ENCODE data around the gene KREMEN1. TPM values are rescaled to one million over a fixed set of nuclear protein-coding genes. Genes with fewer than 3 reads are reported as not detected.
"Not testable (repeated sequence)": the region's sequence is repeated elsewhere in the genome, so short reads cannot be mapped to it uniquely, and the experiment has no call there.

Gene KREMEN1
- total RNA-seq, 1 experiment from 2014 or later = not detected

DNA sequence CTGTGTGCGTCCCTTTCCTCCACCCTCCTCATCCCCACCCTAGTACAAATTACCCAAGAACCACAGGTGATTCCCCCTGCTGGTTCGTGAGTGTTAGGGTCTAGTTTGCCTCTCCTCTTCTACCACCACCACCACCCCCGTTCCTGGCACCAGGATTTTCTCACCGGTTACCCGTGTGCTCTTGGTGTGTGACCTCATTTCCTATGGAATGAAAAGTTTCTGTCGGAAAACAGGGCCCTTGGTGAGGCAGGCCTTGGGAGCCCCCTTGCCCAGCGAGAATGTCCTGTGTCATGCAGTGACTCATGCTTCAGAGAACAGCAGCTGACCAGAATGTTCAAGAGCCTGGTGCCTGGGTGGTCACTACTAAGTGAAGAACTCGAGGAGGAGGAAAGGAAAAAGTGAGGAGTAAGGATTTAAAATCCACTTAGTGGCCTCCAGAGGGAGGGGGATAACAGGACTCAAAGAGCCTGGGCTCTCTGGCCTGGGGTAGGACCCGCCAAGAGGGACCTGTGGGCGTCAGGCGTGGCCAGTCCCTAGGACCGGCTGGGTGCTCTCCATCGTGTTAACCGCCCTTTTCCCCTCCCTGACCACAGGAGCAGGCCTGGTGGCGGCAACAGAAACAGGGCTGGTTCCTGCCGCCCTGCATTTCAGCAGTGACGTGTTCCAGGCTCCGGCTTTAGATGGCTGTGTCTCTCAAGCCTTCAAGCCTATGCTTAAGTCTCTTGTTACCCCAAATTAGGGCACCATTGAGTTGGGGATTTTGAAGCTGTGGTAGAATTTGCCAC lies 41.4 kb upstream of the KREMEN1 start:
- no peaks in the 10 kb centered on the region for H4K20me1 ChIP-seq (ENCODE audit: insufficient read depth, low read depth, low read length)
- H2AFZ ChIP-seq (ENCODE audit: low read length) = no peak overlapping the region
- no peaks in the 10 kb centered on the region for H3K9me2 ChIP-seq (replicated peaks; ENCODE audit: insufficient read depth, low read length)
- no peaks in the 10 kb centered on the region for H3K4me1 ChIP-seq (ENCODE audit: low read length)
- no peaks in the 10 kb centered on the region for H3K36me3 ChIP-seq (ENCODE audit: insufficient read depth, low read length)
- H3K27me3 ChIP-seq (ENCODE audit: low read length) = no peaks in the 10 kb centered on the region
- H3K9me3 ChIP-seq (ENCODE audit: low read length) = no peaks in the 10 kb centered on the region
- H3K79me2 ChIP-seq (ENCODE audit: low read length) = no peaks in the 10 kb centered on the region
- H3K4me2 ChIP-seq (ENCODE audit: low read depth, low read length, poor library complexity, severe bottlenecking) = no peak overlapping the region
- no peak overlapping the region for H3K27ac ChIP-seq (ENCODE audit: low read length)
- DNase-seq = no peak
- no peak overlapping the region for H3K9ac ChIP-seq (ENCODE audit: low read length)
- no peak overlapping the region for H3K4me3 ChIP-seq (ENCODE audit: low read length)

GRCh38 chr22:29032014-29032475 lies 40.8 kb upstream of the KREMEN1 start:
- Histone ChIP-seq H3K4me1 (ENCODE audit: low read length) (no peaks in the 10 kb centered on the region), H3K9me3 (ENCODE audit: low read length) (no peaks in the 10 kb centered on the region), H3K27me3 (ENCODE audit: low read length) (no peaks in the 10 kb centered on the region), H3K27ac (ENCODE audit: low read length) (no peak overlapping the region), H2AFZ (ENCODE audit: low read length) (no peak overlapping the region), H3K9ac (ENCODE audit: low read length) (no peak overlapping the region), H3K4me3 (ENCODE audit: low read length) (no peak overlapping the region), H3K4me2 (ENCODE audit: low read depth, low read length, poor library complexity, severe bottlenecking) (no peak overlapping the region), H3K79me2 (ENCODE audit: low read length) (no peaks in the 10 kb centered on the region), H3K36me3 (ENCODE audit: insufficient read depth, low read length) (no peaks in the 10 kb centered on the region), H3K9me2 (replicated peaks; ENCODE audit: insufficient read depth, low read length) (no peaks in the 10 kb centered on the region), H4K20me1 (ENCODE audit: insufficient read depth, low read depth, low read length) (no peaks in the 10 kb centered on the region)
- no peak for DNase-seq

DNA sequence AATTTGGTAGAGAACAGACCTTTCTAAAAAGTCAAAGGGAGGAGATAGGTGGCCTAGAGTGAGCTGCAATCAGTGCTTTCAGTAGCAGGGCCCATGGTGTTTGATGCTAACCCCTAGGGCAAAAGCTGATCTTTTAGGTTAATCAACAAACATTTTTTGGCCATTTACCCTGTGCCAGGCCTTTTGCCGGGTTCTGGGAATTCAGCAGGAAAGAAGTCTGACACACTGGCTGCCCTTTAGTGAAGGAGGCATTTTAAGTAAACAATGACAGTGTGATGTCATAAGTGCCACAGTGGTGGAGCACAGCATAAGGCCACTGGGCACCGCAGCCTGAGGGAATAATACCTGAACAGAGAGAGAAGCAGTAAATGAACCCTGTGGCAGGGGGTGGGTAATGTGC lies 40.3 kb upstream of the KREMEN1 start:
- no peak overlapping the region for H3K4me2 ChIP-seq (ENCODE audit: low read depth, low read length, poor library complexity, severe bottlenecking)
- H3K4me1 ChIP-seq (ENCODE audit: low read length) = no peaks in the 10 kb centered on the region
- H3K79me2 ChIP-seq (ENCODE audit: low read length) = no peaks in the 10 kb centered on the region
- no peaks in the 10 kb centered on the region for H4K20me1 ChIP-seq (ENCODE audit: insufficient read depth, low read depth, low read length)
- no peak overlapping the region for H3K27ac ChIP-seq (ENCODE audit: low read length)
- H3K27me3 ChIP-seq (ENCODE audit: low read length) = no peaks in the 10 kb centered on the region
- H3K36me3 ChIP-seq (ENCODE audit: insufficient read depth, low read length) = no peaks in the 10 kb centered on the region
- no peaks in the 10 kb centered on the region for H3K9me3 ChIP-seq (ENCODE audit: low read length)
- no peak overlapping the region for H2AFZ ChIP-seq (ENCODE audit: low read length)
- no peaks in the 10 kb centered on the region for H3K9me2 ChIP-seq (replicated peaks; ENCODE audit: insufficient read depth, low read length)
- H3K9ac ChIP-seq (ENCODE audit: low read length) = no peak overlapping the region
- H3K4me3 ChIP-seq (ENCODE audit: low read length) = no peak overlapping the region
- DNase-seq = no peak

- H3K9ac ChIP-seq (ENCODE audit: low read length) = no peak overlapping the region
Observed at GRCh38 chr22:29037340-29037932, 35.4 kb upstream of the KREMEN1 start.

GRCh38 chr22:29039148-29039547 lies 33.7 kb upstream of the KREMEN1 start:
- Histone ChIP-seq H3K9me3 (ENCODE audit: low read length) (no peaks in the 10 kb centered on the region), H3K4me2 (ENCODE audit: low read depth, low read length, poor library complexity, severe bottlenecking) (no peak overlapping the region), H3K27ac (ENCODE audit: low read length) (no peak overlapping the region), H3K9ac (ENCODE audit: low read length) (no peak overlapping the region), H3K9me2 (replicated peaks; ENCODE audit: insufficient read depth, low read length) (no peaks in the 10 kb centered on the region), H2AFZ (ENCODE audit: low read length) (no peak overlapping the region), H3K27me3 (ENCODE audit: low read length) (no peaks in the 10 kb centered on the region), H3K4me1 (ENCODE audit: low read length) (no peaks in the 10 kb centered on the region), H3K36me3 (ENCODE audit: insufficient read depth, low read length) (no peaks in the 10 kb centered on the region), H3K4me3 (ENCODE audit: low read length) (no peak overlapping the region), H3K79me2 (ENCODE audit: low read length) (no peaks in the 10 kb centered on the region), H4K20me1 (ENCODE audit: insufficient read depth, low read depth, low read length) (no peaks in the 10 kb centered on the region)
- DNase-seq = no peak

More at GRCh38 chr22:29037340-29037932, 35.4 kb upstream of the KREMEN1 start:
- no peaks in the 10 kb centered on the region for H3K9me2 ChIP-seq (replicated peaks; ENCODE audit: insufficient read depth, low read length)
- no peak overlapping the region for H3K4me3 ChIP-seq (ENCODE audit: low read length)
- H2AFZ ChIP-seq (ENCODE audit: low read length) = no peak overlapping the region
- no peaks in the 10 kb centered on the region for H4K20me1 ChIP-seq (ENCODE audit: insufficient read depth, low read depth, low read length)
- H3K36me3 ChIP-seq (ENCODE audit: insufficient read depth, low read length) = no peaks in the 10 kb centered on the region
- H3K4me1 ChIP-seq (ENCODE audit: low read length) = no peaks in the 10 kb centered on the region
- H3K27me3 ChIP-seq (ENCODE audit: low read length) = no peaks in the 10 kb centered on the region
- H3K9me3 ChIP-seq (ENCODE audit: low read length) = no peaks in the 10 kb centered on the region
- H3K79me2 ChIP-seq (ENCODE audit: low read length) = no peaks in the 10 kb centered on the region
- no peak overlapping the region for H3K4me2 ChIP-seq (ENCODE audit: low read depth, low read length, poor library complexity, severe bottlenecking)
- DNase-seq = no peak
- H3K27ac ChIP-seq (ENCODE audit: low read length) = no peak overlapping the region

GRCh38 chr22:29039684-29040083 lies 33.2 kb upstream of the KREMEN1 start:
- H3K9me2 ChIP-seq (replicated peaks; ENCODE audit: insufficient read depth, low read length); H3K4me3 ChIP-seq (ENCODE audit: low read length); H3K9ac ChIP-seq (ENCODE audit: low read length); H2AFZ ChIP-seq (ENCODE audit: low read length); H3K36me3 ChIP-seq (ENCODE audit: insufficient read depth, low read length); H3K4me1 ChIP-seq (ENCODE audit: low read length); H3K9me3 ChIP-seq (ENCODE audit: low read length); H3K4me2 ChIP-seq (ENCODE audit: low read depth, low read length, poor library complexity, severe bottlenecking); H3K79me2 ChIP-seq (ENCODE audit: low read length); H3K27ac ChIP-seq (ENCODE audit: low read length); H3K27me3 ChIP-seq (ENCODE audit: low read length); DNase-seq; H4K20me1 ChIP-seq (ENCODE audit: insufficient read depth, low read depth, low read length): not testable (repeated sequence)

DNA sequence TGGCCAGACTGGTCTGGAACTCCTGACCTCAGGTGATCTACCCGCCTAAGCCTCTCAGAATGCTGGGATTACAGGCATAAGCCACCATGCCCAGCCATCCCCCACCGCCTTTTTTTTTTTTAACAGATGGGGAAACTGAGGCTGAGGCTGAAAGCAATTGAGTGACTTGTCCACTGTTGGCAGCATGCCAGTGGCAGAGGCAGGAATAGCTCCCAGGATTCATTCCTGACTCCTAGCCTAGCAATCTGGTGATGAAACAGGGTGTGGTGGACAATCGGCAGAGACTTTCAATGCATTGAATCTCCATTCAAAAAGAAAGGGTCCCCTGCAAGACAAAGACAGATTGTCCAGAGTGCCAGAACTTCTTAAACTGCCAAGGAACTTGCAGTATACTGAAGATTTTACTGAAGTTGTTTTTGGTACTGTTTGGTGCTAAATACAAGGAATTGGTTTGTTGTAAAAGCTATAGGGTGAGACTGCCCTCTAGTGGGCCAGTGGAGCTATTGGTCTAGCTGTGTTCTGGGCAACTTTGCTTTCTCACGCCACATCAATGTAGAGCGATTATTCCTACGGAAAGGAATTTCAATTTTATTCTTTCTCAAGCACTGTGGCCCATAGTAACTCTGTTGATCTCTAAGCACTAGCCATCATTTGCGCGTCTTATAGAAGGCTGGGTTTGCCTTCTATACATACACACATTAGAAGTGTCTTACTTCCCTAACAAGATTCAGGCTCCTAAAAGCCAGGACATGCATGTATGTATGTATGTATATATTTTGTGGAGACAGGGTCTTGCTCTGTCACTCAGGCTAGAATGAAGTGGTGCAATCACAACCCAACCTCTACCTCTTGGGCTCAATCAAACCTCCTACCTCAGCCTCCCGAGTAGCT lies 32.2 kb upstream of the KREMEN1 start:
- Histone ChIP-seq H3K4me3 (ENCODE audit: low read length) (no peak overlapping the region), H3K4me1 (ENCODE audit: low read length) (no peaks in the 10 kb centered on the region), H3K9ac (ENCODE audit: low read length) (no peak overlapping the region), H3K9me2 (replicated peaks; ENCODE audit: insufficient read depth, low read length) (no peaks in the 10 kb centered on the region), H3K36me3 (ENCODE audit: insufficient read depth, low read length) (no peaks in the 10 kb centered on the region), H3K27me3 (ENCODE audit: low read length) (no peaks in the 10 kb centered on the region), H3K4me2 (ENCODE audit: low read depth, low read length, poor library complexity, severe bottlenecking) (no peak overlapping the region), H4K20me1 (ENCODE audit: insufficient read depth, low read depth, low read length) (no peaks in the 10 kb centered on the region), H2AFZ (ENCODE audit: low read length) (no peak overlapping the region), H3K79me2 (ENCODE audit: low read length) (no peaks in the 10 kb centered on the region), H3K27ac (ENCODE audit: low read length) (no peak overlapping the region), H3K9me3 (ENCODE audit: low read length) (no peaks in the 10 kb centered on the region)
- DNase-seq = peak; percentile 86

DNA sequence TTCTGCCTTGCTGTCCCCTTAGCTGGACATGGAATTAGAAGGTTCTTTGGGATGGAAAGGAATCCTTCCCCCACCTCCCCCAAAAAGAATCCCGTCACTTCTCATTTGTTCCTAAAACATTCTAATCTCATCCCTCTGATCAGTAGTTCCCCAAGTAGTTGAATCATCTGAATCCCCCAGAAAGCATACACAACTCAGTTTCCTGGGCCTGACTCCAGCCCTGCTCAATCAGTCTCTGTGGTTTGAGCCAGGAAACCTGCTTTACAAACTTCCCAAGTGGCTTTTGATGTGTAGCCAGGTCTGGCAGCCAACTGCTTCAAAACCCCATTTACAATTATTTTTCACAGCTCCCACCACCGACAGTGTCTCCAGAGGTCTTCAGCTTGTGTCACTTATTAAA lies 31.4 kb upstream of the KREMEN1 start:
- Histone ChIP-seq H3K4me1 (ENCODE audit: low read length) (no peaks in the 10 kb centered on the region), H4K20me1 (ENCODE audit: insufficient read depth, low read depth, low read length) (no peaks in the 10 kb centered on the region), H3K27me3 (ENCODE audit: low read length) (no peaks in the 10 kb centered on the region), H3K9me3 (ENCODE audit: low read length) (no peaks in the 10 kb centered on the region), H3K36me3 (ENCODE audit: insufficient read depth, low read length) (no peaks in the 10 kb centered on the region), H3K27ac (ENCODE audit: low read length) (no peak overlapping the region), H2AFZ (ENCODE audit: low read length) (no peak overlapping the region), H3K4me2 (ENCODE audit: low read depth, low read length, poor library complexity, severe bottlenecking) (no peak overlapping the region), H3K4me3 (ENCODE audit: low read length) (no peak overlapping the region), H3K9ac (ENCODE audit: low read length) (no peak overlapping the region), H3K79me2 (ENCODE audit: low read length) (no peaks in the 10 kb centered on the region), H3K9me2 (replicated peaks; ENCODE audit: insufficient read depth, low read length) (no peaks in the 10 kb centered on the region)
- DNase-seq = no peak
